HG02885 (cell line): ENCODE measurements around the gene KIRREL1.
"Not testable (repeated sequence)": the region's sequence is repeated elsewhere in the genome, so short reads cannot be mapped to it uniquely, and the experiment has no call there.

ENCODE experiments used
- ATAC-seq: cut with Tn5 transposase; IDR thresholded peaks from one replicate; pipeline ENCODE4 v1.9.1; 2021; ENCODE audit warnings: mild to moderate bottlenecking; ENCODE audit not compliant: unreplicated experiment, poor library complexity

Gene KIRREL1

GRCh38 chr1:158122833-158123388 lies 129.5 kb downstream of the KIRREL1 start:
- ATAC-seq: no peak

GRCh38 chr1:158124034-158124433 lies 130.6 kb downstream of the KIRREL1 start:
- no peak for ATAC-seq

DNA sequence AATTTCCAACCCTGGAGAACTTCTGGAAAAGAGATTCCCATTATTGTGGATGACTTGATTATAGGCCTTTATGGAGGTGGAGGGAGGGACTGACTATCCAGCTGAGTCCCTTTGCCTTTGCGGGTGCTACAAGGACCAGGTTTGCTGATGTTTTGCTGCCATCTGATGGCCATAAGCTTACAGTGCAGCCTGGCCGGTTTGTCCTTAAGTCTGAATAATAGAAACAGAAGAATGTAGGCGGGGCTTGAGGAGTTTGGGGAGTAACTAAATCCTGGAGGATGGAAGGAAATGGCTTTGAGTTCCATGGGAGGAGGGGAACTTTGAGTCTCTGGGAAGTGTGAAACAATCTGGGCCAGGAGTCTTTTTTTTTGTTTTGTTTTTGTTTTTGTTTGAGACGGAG lies 131.6 kb downstream of the KIRREL1 start:
- ATAC-seq: peak; percentile 85

- no peak for ATAC-seq
Observed at GRCh38 chr1:158126425-158126824, 133.0 kb downstream of the KIRREL1 start.

- not testable (repeated sequence) for ATAC-seq
Observed at GRCh38 chr1:158128531-158128930, 135.1 kb downstream of the KIRREL1 start.

- no peak for ATAC-seq
Observed at GRCh38 chr1:158131217-158131616, 137.8 kb downstream of the KIRREL1 start.

DNA sequence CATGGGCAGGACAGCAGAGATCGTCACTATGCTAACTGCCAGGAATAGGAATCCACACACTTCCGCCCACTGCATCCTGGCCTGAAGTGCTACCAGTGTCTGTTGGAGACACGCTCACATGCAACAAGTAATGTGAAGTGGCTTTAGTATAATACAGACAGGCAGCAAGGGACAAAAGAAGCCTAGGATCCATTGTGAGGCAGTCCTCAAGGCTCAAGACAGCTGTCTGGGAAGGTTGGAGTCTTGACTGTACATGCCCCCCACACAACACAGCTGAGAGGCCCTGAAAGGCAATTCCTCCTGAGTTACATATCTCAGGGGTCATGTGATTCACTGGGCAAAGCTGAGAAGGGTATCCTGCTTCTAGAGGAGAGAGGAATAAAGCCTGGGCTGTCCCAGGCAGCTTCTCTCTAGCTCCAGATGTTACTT lies 147.3 kb downstream of the KIRREL1 start:
- no peak for ATAC-seq

DNA sequence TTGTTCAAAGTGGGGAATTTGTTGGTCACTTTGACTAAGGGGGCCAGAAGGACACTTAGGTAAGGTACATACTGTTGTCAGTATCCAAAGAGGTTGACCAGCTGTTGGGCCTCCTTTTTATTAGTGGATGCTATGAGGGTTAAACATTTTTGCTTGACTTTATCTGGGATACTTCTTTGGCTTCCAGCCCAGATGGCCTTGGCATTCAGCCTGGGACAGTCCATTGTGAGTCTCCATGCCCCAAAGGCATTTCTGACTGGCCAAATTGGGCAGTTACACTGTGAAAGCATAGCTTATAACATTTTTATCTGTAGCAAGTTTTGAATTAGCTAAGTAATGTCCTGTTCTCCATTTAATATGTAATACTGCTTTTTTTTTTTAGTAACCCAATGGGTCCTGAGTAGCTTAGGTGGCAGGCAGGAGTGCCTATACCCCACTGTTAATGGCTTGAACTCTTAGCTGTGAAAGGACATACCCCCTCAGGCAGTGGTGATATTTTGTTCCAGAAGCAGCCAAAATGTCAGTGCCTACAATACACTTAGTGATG lies 151.8 kb downstream of the KIRREL1 start:
- no peak for ATAC-seq

DNA sequence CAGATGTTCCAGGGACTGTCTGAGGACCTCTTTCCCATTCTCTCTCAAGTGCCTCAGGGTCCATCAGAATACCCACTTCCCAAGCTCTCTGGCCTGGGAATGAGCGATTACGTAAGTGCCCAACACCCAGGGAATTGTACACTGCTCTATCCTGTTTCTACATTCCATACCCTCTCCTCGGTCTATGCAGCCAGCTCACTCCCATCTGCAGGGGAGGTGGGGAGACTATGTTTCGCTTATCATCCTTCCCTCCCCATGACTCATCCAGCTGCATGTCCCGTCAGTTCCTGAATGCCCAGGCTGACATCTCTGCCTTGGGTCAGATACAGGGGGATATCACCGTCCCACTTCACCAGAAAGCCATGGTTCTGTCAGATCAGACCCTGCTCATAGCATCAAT lies 152.7 kb downstream of the KIRREL1 start:
- no peak for ATAC-seq

DNA sequence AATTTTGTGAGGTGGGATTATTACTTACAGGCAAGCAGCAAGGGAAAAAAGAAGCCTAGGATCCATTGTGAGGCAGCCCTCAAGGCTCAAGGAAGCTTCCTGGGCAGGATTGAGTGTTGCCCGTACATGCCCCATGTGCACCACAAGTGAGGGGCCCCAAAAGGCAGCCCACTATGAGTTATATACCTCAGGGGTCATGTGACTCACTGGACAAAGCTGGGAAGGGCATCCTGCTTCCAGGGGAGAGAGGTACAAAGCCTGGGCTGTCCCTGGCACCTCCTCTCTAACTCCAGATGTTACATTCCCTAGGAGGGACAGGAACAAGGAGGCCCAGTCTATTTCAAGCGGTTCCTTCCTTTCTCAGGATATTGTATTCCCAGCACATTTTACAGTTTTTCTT lies 153.3 kb downstream of the KIRREL1 start:
- no peak for ATAC-seq

- ATAC-seq: no peak
Observed at GRCh38 chr1:158147401-158147800, 154.0 kb downstream of the KIRREL1 start.

- no peak for ATAC-seq
Observed at GRCh38 chr1:158147869-158148268, 154.4 kb downstream of the KIRREL1 start.

DNA sequence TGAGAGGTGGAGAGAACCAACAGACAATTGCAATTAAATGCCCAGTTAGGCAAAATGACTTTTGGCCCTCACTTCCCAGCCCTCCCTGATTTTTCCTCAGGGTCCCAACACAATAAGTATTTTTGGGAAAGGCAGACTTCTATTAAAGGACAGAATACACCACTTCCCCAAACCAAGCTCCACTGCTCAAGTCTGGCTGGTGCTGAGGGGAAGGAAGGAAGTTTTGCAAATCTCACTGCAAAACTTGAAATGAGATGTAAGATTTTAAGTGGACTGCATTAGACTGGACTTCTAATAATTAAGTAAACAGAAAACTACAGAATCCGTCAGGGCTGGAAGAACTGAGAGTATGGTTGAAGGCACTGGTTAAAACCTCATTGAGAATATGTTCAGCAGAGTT lies 155.0 kb downstream of the KIRREL1 start:
- no peak for ATAC-seq

- no peak for ATAC-seq
Observed at GRCh38 chr1:158149175-158149574, 155.7 kb downstream of the KIRREL1 start.
